WTC11 (cell line): ENCODE results near the gene RPTOR. TPM values are rescaled to one million over a fixed set of nuclear protein-coding genes. Genes with fewer than 3 reads are reported as not detected.

Experiments used
- ATAC-seq: fragments of 200-7000 bp; cut with Tn5 transposase; 2 replicates; pipeline ENCODE4 v1.10.0; 2021; ENCODE audit warnings: mild to moderate bottlenecking, moderate library complexity
- CTCF ChIA-PET: fragments of 300-600 bp; sonication (Branson Sonifier 250); formaldehyde crosslinking; loops from one replicate; lab custom pipeline; 2021; ENCODE audit warnings: antibody characterized with exemption; lab: Charles Lee
- POLR2A ChIA-PET: fragments of 350-600 bp; sonication (Branson Sonifier 250); formaldehyde crosslinking; loops from one replicate; lab custom pipeline; 2021; ENCODE audit warnings: antibody characterized with exemption; lab: Charles Lee
- DNase-seq: peaks from one replicate; pipeline ENCODE4 v3.0.0; 2021; ENCODE audit warnings: low spot score
- H3K27ac Mint-ChIP-seq: 2 replicates; pipeline ENCODE4 v1.8.0; 2021; ENCODE audit warnings: mixed read lengths
- H3K27me3 Mint-ChIP-seq: 2 replicates; pipeline ENCODE4 v1.8.0; 2021; ENCODE audit warnings: low read depth, mild to moderate bottlenecking, moderate library complexity, mixed read lengths
- H3K36me3 Mint-ChIP-seq: 2 replicates; pipeline ENCODE4 v1.8.0; 2021; ENCODE audit warnings: mixed read lengths
- H3K4me1 Mint-ChIP-seq: 2 replicates; pipeline ENCODE4 v1.8.0; 2022; ENCODE audit warnings: mixed read lengths
- H3K4me3 Mint-ChIP-seq: 2 replicates; pipeline ENCODE4 v1.8.0; 2021; ENCODE audit warnings: mild to moderate bottlenecking, moderate library complexity, mixed read lengths
- H3K9me3 Mint-ChIP-seq: 2 replicates; pipeline ENCODE4 v1.8.0; 2021; ENCODE audit warnings: mixed read lengths
- CREB1 ChIP-seq: sonication (generic); formaldehyde crosslinking; IDR thresholded peaks from 2 replicates; pipeline ENCODE4 v1.8.0; 2023; ENCODE audit warnings: mild to moderate bottlenecking, missing genetic modification reagents
- FOXK1 ChIP-seq: sonication (generic); formaldehyde crosslinking; IDR thresholded peaks from 2 replicates; pipeline ENCODE4 v1.8.0; 2022; ENCODE audit warnings: mild to moderate bottlenecking, moderate library complexity, missing genetic modification reagents
- GTF2I ChIP-seq: fragments of 250-450 bp; sonication (Bioruptor Pico); conservative IDR thresholded peaks from 2 replicates; pipeline ENCODE4 v1.4.0; 2021; ENCODE audit warnings: mild to moderate bottlenecking
- JAZF1 ChIP-seq: fragments of 250-450 bp; sonication (Bioruptor Pico); IDR thresholded peaks from 2 replicates; pipeline ENCODE4 v1.9.0; 2021; ENCODE audit warnings: moderate library complexity, mild to moderate bottlenecking, inconsistent platforms
- NFATC4 ChIP-seq: fragments of 250-450 bp; sonication (Bioruptor Pico); IDR thresholded peaks from 2 replicates; pipeline ENCODE4 v1.9.0; 2021; ENCODE audit warnings: mild to moderate bottlenecking
- NR1H2 ChIP-seq: sonication (generic); formaldehyde crosslinking; IDR thresholded peaks from 2 replicates; pipeline ENCODE4 v1.9.0; 2021; ENCODE audit warnings: mild to moderate bottlenecking, moderate library complexity, missing genetic modification reagents
- NR3C1 ChIP-seq: sonication (generic); formaldehyde crosslinking; conservative IDR thresholded peaks from 2 replicates; pipeline ENCODE4 v1.8.1; 2023; ENCODE audit warnings: low read depth, mild to moderate bottlenecking, missing genetic modification reagents
- RELA ChIP-seq: sonication (generic); formaldehyde crosslinking; IDR thresholded peaks from 2 replicates; pipeline ENCODE4 v1.8.1; 2022; ENCODE audit warnings: missing genetic modification reagents, mild to moderate bottlenecking, borderline replicate concordance
- SMAD3 ChIP-seq: sonication (generic); formaldehyde crosslinking; IDR thresholded peaks from 2 replicates; pipeline ENCODE4 v1.8.0; 2022; ENCODE audit warnings: missing genetic modification reagents, mild to moderate bottlenecking, borderline replicate concordance
- TCF7 ChIP-seq: sonication (generic); formaldehyde crosslinking; IDR thresholded peaks from 2 replicates; pipeline ENCODE4 v1.8.0; 2022; ENCODE audit warnings: mild to moderate bottlenecking, low read depth, missing genetic modification reagents, moderate library complexity
- ZNF317 ChIP-seq: sonication (generic); formaldehyde crosslinking; IDR thresholded peaks from 2 replicates; pipeline ENCODE4 v1.8.1; 2023; ENCODE audit warnings: low read depth, mild to moderate bottlenecking, moderate library complexity, missing genetic modification reagents, borderline replicate concordance
- ZNF396 ChIP-seq: fragments of 250-450 bp; sonication (Bioruptor Pico); IDR thresholded peaks from 2 replicates; pipeline ENCODE4 v1.8.0; 2021; ENCODE audit warnings: mild to moderate bottlenecking, moderate library complexity, borderline replicate concordance
- total RNA-seq: library from RNA; stranded (reverse); gene quantifications from 3 replicates; pipeline ENCODE4 v1.2.3, GENCODE V29; 2021
- TF ChIP-seq, protein P1 (sequence below): fragments of 250-450 bp; sonication (Bioruptor Pico); IDR thresholded peaks from 2 replicates; pipeline ENCODE4 v2.1.2; 2022; ENCODE audit warnings: mild to moderate bottlenecking, moderate library complexity
- TF ChIP-seq, protein P2 (sequence below): sonication (generic); formaldehyde crosslinking; IDR thresholded peaks from 2 replicates; pipeline ENCODE4 v1.8.0; 2022; ENCODE audit warnings: missing genetic modification reagents
- TF ChIP-seq, protein P3 (sequence below): sonication (generic); formaldehyde crosslinking; IDR thresholded peaks from 2 replicates; pipeline ENCODE4 v1.8.1; 2022; ENCODE audit warnings: mild to moderate bottlenecking, moderate library complexity, missing genetic modification reagents
- TF ChIP-seq, protein P4 (sequence below): fragments of 200-600 bp; IDR thresholded peaks from 2 replicates; pipeline ENCODE4 v1.8.0; 2022; ENCODE audit warnings: antibody characterized with exemption
- TF ChIP-seq, protein P5 (sequence below): fragments of 250-450 bp; sonication (Bioruptor Pico); conservative IDR thresholded peaks from 2 replicates; pipeline ENCODE4 v1.9.0; 2021; ENCODE audit warnings: mild to moderate bottlenecking
- TF ChIP-seq, protein P6 (sequence below): fragments of 250-450 bp; sonication (Bioruptor Pico); IDR thresholded peaks from 2 replicates; pipeline ENCODE4 v1.9.0; 2021; ENCODE audit warnings: mild to moderate bottlenecking

RPTOR gene
- total RNA-seq, 1 experiment from 2014 or later: 41.0 TPM

DNA sequence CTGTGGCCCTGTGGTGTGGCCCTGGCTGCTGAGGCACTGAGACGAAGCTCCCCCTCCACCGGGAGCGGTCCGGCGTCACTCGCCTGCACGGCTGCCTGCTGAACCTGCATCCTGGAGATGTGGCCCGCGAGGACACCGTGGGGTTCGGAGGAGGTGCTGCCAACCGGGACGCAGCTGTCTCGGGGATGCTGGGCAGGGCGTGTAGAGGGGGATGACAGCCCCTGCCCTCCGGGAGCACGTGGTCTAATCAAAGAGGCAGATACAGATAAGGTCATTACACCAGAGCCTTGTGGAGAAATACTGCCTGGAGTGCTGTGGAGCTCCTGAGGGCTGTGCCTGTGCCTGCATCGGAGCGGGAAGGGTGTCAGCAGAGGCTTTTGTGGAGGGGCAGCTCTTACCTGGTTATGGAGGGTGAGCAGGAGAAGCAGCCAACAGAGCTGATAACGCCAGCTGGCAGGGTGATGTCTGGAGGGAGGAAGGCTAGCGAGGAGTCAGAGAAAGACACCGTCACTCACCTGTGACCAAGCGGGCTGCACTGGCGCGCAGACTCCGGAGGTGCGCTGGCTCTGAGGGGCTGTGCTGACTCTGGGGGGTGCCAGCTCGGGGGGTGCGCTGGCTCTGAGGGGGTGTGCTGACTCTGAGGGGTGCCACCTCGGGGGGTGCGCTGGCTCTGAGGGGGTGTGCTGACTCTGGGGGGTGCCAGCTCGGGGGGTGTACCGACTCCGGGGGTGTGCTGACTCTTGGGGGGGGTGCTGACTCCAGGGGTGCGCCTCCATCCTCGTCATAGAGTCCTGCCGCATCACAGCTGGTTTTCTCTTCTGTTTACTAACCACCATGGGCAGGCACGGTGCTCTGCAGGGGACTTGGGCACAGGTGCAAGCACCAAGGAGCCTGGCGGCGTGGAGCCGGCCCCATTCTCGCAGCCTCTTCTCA, 342.3 kb downstream of the RPTOR start:
- no peak overlapping the region for H3K4me3 Mint-ChIP-seq
- H3K36me3 Mint-ChIP-seq: peaks cover 24% of the 10 kb centered on the region
- H3K4me1 Mint-ChIP-seq: no peaks in the 10 kb centered on the region
- ATAC-seq (no peak), DNase-seq (no peak)
- no peak overlapping the region for H3K27ac Mint-ChIP-seq
- ChIA-PET CTCF (interaction anchor here (0.8 to 1.9 kb wide), 3 partner anchors 12 to 21 kb away, joined by 3 to 9 read pairs (median 3); no protein-coding TSS in a partner anchor), POLR2A (interaction anchor here (1.1 kb wide), 1 partner anchor 364 kb away, joined by 3 read pairs; no protein-coding TSS in a partner anchor)
- no peaks in the 10 kb centered on the region for H3K9me3 Mint-ChIP-seq
- TF ChIP-seq, protein P1, sequence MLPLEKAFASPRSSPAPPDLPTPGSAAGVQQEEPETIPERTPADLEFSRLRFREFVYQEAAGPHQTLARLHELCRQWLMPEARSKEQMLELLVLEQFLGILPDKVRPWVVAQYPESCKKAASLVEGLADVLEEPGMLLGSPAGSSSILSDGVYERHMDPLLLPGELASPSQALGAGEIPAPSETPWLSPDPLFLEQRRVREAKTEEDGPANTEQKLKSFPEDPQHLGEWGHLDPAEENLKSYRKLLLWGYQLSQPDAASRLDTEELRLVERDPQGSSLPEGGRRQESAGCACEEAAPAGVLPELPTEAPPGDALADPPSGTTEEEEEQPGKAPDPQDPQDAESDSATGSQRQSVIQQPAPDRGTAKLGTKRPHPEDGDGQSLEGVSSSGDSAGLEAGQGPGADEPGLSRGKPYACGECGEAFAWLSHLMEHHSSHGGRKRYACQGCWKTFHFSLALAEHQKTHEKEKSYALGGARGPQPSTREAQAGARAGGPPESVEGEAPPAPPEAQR: no peak
- TF ChIP-seq RELA: no peak
- H3K27me3 Mint-ChIP-seq: no peaks in the 10 kb centered on the region

DNA sequence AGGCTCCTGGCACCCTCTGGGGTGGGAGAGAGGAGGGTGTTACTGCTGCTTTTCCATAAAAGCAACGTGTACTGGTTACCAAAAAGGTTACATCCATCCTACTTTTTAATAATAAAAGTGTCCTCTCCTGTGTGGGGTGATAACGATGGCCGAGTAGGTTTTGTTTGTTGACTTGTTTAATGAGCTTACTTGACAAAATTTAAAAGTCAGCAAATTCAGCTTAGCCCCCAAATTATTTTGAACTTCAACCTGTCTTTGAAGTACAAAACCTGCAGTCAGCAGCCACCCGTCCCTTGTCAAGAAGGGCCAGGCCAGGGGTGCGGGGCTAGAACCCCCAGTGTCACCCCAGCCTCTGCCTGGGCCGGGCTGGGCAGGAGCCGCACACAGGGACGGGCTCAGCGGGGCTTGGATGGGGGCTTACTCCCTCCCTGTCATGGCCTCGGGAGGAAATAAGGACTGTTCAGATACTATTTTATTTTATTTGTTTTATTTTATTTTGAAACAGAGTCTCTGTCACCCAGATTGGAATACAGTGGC, 343.1 kb downstream of the RPTOR start:
- Mint-ChIP-seq H3K4me3 (no peak overlapping the region), H3K27ac (no peak overlapping the region), H3K4me1 (no peaks in the 10 kb centered on the region), H3K36me3 (peaks cover 16% of the 10 kb centered on the region; the same call in 1 of the 2 replicates), H3K9me3 (no peaks in the 10 kb centered on the region), H3K27me3 (no peaks in the 10 kb centered on the region)
- POLR2A ChIA-PET: interaction anchor here (1.1 kb wide), 1 partner anchor 365 kb away, joined by 3 read pairs; no protein-coding TSS in a partner anchor
- no peak for ATAC-seq
- no peak for DNase-seq
- CTCF ChIA-PET: interaction anchor here (0.6 kb wide), 1 partner anchor 12 kb away, joined by 3 read pairs; no protein-coding TSS in a partner anchor
- TF ChIP-seq, protein P2, sequence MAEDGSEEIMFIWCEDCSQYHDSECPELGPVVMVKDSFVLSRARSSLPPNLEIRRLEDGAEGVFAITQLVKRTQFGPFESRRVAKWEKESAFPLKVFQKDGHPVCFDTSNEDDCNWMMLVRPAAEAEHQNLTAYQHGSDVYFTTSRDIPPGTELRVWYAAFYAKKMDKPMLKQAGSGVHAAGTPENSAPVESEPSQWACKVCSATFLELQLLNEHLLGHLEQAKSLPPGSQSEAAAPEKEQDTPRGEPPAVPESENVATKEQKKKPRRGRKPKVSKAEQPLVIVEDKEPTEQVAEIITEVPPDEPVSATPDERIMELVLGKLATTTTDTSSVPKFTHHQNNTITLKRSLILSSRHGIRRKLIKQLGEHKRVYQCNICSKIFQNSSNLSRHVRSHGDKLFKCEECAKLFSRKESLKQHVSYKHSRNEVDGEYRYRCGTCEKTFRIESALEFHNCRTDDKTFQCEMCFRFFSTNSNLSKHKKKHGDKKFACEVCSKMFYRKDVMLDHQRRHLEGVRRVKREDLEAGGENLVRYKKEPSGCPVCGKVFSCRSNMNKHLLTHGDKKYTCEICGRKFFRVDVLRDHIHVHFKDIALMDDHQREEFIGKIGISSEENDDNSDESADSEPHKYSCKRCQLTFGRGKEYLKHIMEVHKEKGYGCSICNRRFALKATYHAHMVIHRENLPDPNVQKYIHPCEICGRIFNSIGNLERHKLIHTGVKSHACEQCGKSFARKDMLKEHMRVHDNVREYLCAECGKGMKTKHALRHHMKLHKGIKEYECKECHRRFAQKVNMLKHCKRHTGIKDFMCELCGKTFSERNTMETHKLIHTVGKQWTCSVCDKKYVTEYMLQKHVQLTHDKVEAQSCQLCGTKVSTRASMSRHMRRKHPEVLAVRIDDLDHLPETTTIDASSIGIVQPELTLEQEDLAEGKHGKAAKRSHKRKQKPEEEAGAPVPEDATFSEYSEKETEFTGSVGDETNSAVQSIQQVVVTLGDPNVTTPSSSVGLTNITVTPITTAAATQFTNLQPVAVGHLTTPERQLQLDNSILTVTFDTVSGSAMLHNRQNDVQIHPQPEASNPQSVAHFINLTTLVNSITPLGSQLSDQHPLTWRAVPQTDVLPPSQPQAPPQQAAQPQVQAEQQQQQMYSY (CRISPR knock-in tag): no peak
- TF ChIP-seq FOXK1 (no peak), NR1H2 (CRISPR knock-in tag) (no peak), NFATC4 (CRISPR knock-in tag) (no peak), NR3C1 (CRISPR knock-in tag) (no peak), CREB1 (CRISPR knock-in tag) (no peak), ZNF396 (CRISPR knock-in tag) (no peak), JAZF1 (CRISPR knock-in tag) (no peak), SMAD3 (CRISPR knock-in tag) (no peak), GTF2I (no peak), RELA (no peak), ZNF317 (CRISPR knock-in tag) (no peak), TCF7 (CRISPR knock-in tag) (no peak)
- TF ChIP-seq, protein P3, sequence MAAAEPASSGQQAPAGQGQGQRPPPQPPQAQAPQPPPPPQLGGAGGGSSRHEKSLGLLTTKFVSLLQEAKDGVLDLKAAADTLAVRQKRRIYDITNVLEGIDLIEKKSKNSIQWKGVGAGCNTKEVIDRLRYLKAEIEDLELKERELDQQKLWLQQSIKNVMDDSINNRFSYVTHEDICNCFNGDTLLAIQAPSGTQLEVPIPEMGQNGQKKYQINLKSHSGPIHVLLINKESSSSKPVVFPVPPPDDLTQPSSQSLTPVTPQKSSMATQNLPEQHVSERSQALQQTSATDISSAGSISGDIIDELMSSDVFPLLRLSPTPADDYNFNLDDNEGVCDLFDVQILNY (CRISPR knock-in tag): no peak
- TF ChIP-seq, protein P4, sequence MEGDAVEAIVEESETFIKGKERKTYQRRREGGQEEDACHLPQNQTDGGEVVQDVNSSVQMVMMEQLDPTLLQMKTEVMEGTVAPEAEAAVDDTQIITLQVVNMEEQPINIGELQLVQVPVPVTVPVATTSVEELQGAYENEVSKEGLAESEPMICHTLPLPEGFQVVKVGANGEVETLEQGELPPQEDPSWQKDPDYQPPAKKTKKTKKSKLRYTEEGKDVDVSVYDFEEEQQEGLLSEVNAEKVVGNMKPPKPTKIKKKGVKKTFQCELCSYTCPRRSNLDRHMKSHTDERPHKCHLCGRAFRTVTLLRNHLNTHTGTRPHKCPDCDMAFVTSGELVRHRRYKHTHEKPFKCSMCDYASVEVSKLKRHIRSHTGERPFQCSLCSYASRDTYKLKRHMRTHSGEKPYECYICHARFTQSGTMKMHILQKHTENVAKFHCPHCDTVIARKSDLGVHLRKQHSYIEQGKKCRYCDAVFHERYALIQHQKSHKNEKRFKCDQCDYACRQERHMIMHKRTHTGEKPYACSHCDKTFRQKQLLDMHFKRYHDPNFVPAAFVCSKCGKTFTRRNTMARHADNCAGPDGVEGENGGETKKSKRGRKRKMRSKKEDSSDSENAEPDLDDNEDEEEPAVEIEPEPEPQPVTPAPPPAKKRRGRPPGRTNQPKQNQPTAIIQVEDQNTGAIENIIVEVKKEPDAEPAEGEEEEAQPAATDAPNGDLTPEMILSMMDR: no peak
- TF ChIP-seq, protein P5, sequence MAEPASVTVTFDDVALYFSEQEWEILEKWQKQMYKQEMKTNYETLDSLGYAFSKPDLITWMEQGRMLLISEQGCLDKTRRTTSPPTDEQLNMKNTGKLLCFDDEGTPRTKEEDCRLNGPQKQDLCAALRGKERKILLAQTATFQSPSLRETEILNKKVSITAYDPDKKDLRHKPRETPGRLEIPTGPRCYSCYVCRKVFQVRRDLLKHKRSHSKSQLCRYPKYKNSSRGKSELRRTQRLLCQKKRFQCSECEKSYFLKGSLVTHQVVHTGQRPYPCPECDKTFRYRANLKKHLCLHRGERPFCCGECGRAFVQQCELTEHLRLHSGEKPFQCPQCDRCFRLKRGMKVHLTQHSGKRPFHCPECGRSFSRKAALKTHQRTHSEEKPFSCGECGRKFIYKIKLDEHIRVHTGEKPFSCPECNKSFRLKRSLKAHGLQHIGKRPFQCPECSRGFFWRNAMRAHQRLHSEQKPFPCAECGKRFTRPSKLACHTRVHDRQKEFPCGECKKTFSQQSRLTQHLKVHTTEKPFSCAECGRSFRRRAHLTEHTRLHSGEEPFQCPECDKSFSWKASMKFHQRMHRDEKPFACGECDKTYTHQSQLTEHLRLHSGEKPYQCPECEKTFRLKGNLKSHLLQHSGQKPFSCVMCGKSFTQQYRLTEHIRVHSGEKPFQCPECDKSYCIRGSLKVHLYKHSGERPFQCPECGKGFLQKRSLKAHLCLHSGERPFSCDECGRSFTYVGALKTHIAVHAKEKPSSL (CRISPR knock-in tag): no peak
- TF ChIP-seq, protein P6, sequence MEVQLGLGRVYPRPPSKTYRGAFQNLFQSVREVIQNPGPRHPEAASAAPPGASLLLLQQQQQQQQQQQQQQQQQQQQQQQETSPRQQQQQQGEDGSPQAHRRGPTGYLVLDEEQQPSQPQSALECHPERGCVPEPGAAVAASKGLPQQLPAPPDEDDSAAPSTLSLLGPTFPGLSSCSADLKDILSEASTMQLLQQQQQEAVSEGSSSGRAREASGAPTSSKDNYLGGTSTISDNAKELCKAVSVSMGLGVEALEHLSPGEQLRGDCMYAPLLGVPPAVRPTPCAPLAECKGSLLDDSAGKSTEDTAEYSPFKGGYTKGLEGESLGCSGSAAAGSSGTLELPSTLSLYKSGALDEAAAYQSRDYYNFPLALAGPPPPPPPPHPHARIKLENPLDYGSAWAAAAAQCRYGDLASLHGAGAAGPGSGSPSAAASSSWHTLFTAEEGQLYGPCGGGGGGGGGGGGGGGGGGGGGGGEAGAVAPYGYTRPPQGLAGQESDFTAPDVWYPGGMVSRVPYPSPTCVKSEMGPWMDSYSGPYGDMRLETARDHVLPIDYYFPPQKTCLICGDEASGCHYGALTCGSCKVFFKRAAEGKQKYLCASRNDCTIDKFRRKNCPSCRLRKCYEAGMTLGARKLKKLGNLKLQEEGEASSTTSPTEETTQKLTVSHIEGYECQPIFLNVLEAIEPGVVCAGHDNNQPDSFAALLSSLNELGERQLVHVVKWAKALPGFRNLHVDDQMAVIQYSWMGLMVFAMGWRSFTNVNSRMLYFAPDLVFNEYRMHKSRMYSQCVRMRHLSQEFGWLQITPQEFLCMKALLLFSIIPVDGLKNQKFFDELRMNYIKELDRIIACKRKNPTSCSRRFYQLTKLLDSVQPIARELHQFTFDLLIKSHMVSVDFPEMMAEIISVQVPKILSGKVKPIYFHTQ (CRISPR knock-in tag): no peak
